HG02763 (cell line): Measurements from ENCODE around the gene NEU4.
"Not testable (repeated sequence)": the region's sequence is repeated elsewhere in the genome, so short reads cannot be mapped to it uniquely, and the experiment has no call there.

Experiments
- ATAC-seq: cut with Tn5 transposase; IDR thresholded peaks from one replicate; pipeline ENCODE4 v1.9.1; 2021; ENCODE audit warnings: mild to moderate bottlenecking, moderate library complexity; ENCODE audit not compliant: unreplicated experiment

The NEU4 gene

GRCh38 chr2:241774419-241775222 is 34.4 kb upstream of the NEU4 start:
- no peak for ATAC-seq

- no peak for ATAC-seq
Observed at GRCh38 chr2:241775223-241776177, 33.5 kb upstream of the NEU4 start.

GRCh38 chr2:241776336-241777169 is 32.4 kb upstream of the NEU4 start, which contains the start of gene GAL3ST2:
Gene GAL3ST2 (plus strand): TSS chr2:241776822. CDS start chr2:241776956, 134 bp downstream.
- no peak for ATAC-seq

GRCh38 chr2:241777170-241777685 is 31.8 kb upstream of the NEU4 start:
- no peak for ATAC-seq

GRCh38 chr2:241777686-241778627 is 31.0 kb upstream of the NEU4 start:
- no peak for ATAC-seq

- ATAC-seq = no peak
Observed at GRCh38 chr2:241780939-241781569, 27.9 kb upstream of the NEU4 start.

GRCh38 chr2:241782053-241782452 is 26.9 kb upstream of the NEU4 start:
- ATAC-seq = not testable (repeated sequence)

GRCh38 chr2:241788135-241788534 is 20.9 kb upstream of the NEU4 start:
- ATAC-seq = no peak

- ATAC-seq = no peak
Observed at GRCh38 chr2:241788572-241788971, 20.4 kb upstream of the NEU4 start.

GRCh38 chr2:241791385-241791784 is 17.6 kb upstream of the NEU4 start:
- ATAC-seq = not testable (repeated sequence)

- ATAC-seq = no peak
Observed at GRCh38 chr2:241793385-241793784, 15.6 kb upstream of the NEU4 start.

GRCh38 chr2:241794250-241794823 is 14.7 kb upstream of the NEU4 start:
- no peak for ATAC-seq

GRCh38 chr2:241795021-241795999 is 13.7 kb upstream of the NEU4 start:
- ATAC-seq = no peak

- no peak for ATAC-seq
Observed at GRCh38 chr2:241796209-241796608, 12.8 kb upstream of the NEU4 start.

- ATAC-seq = no peak
Observed at GRCh38 chr2:241796610-241797138, 12.3 kb upstream of the NEU4 start.

GRCh38 chr2:241797441-241798080 is 11.4 kb upstream of the NEU4 start:
- no peak for ATAC-seq
